HEK293 (cell line): ENCODE data around the gene GARIN6.

Source experiments
- CTCF ChIA-PET: fragments of 350-600 bp; formaldehyde crosslinking; extraction: SDS; loops from one replicate; lab custom pipeline; 2021; ENCODE audit warnings: antibody characterized with exemption; lab: Yijun Ruan, JAX
- POLR2A ChIA-PET: fragments of 300-600 bp; formaldehyde crosslinking; extraction: SDS; loops from one replicate; lab custom pipeline; 2020; ENCODE audit warnings: antibody characterized with exemption, inconsistent platforms; lab: Yijun Ruan, JAX
- H3K27ac ChIP-seq: fragments of 200-500 bp; sonication (Bioruptor generic); 2 replicates; pipeline ENCODE4 v1.5.1; 2014; ENCODE audit warnings: low read depth, low read length, control low read depth, inconsistent platforms; ENCODE audit errors: extremely low read depth
- H3K36me3 ChIP-seq, 2 experiments: fragments of 200-500 bp in 1 of 2; sonication (Bioruptor generic) in 1 of 2; 1 replicate in 1 of 2; 2 replicates in 1 of 2; pipeline ENCODE4 v1.5.1; 2014 to 2017; ENCODE audit warnings: inconsistent platforms in 2 of 2, low read length in 2 of 2; ENCODE audit not compliant: control insufficient read depth in 2 of 2, insufficient read depth in 1 of 2
- H3K4me1 ChIP-seq: fragments of 200-500 bp; sonication (Bioruptor generic); 2 replicates; pipeline ENCODE4 v1.5.1; 2014; ENCODE audit warnings: mild to moderate bottlenecking, low read length, inconsistent platforms; ENCODE audit not compliant: control insufficient read depth, insufficient read depth
- H3K4me3 ChIP-seq: 2 replicates; pipeline ENCODE4 v1.5.1; 2011; ENCODE audit warnings: low read depth, mild to moderate bottlenecking, control low read depth, low read length, moderate library complexity
- H3K9me3 ChIP-seq: fragments of 200-500 bp; sonication (Bioruptor generic); 2 replicates; pipeline ENCODE4 v1.5.1; 2014; ENCODE audit warnings: low read depth, low read length, inconsistent platforms; ENCODE audit not compliant: control insufficient read depth, insufficient read depth
- KLF8 ChIP-seq: fragments of 450-650 bp; formaldehyde crosslinking; IDR thresholded peaks from 2 replicates; pipeline ENCODE4 v1.5.1; 2016; ENCODE audit warnings: missing biosample characterization, missing genetic modification characterization
- PRDM2 ChIP-seq: fragments of 450-650 bp; formaldehyde crosslinking; IDR thresholded peaks from 2 replicates; pipeline ENCODE4 v1.5.1; 2016; ENCODE audit warnings: missing biosample characterization, missing genetic modification characterization, borderline replicate concordance
- ZBTB49 ChIP-seq: fragments of 450-650 bp; formaldehyde crosslinking; IDR thresholded peaks from 2 replicates; pipeline ENCODE4 v1.5.1; 2016; ENCODE audit warnings: missing biosample characterization, missing genetic modification characterization, low read depth
- ZFHX2 ChIP-seq: fragments of 450-650 bp; formaldehyde crosslinking; conservative IDR thresholded peaks from 2 replicates; pipeline ENCODE4 v1.5.1; 2016; ENCODE audit warnings: missing biosample characterization, missing genetic modification characterization
- ZNF121 ChIP-seq: fragments of 450-650 bp; formaldehyde crosslinking; IDR thresholded peaks from 2 replicates; pipeline ENCODE4 v1.5.1; 2016; ENCODE audit warnings: missing biosample characterization, missing genetic modification characterization
- ZNF18 ChIP-seq: fragments of 450-650 bp; formaldehyde crosslinking; IDR thresholded peaks from 2 replicates; pipeline ENCODE4 v1.5.1; 2016; ENCODE audit warnings: missing biosample characterization, missing genetic modification characterization
- ZNF202 ChIP-seq: fragments of 450-650 bp; formaldehyde crosslinking; IDR thresholded peaks from 2 replicates; pipeline ENCODE4 v1.5.1; 2016; ENCODE audit warnings: missing biosample characterization, missing genetic modification characterization, borderline replicate concordance
- ZNF335 ChIP-seq: fragments of 450-650 bp; formaldehyde crosslinking; conservative IDR thresholded peaks from 2 replicates; pipeline ENCODE4 v1.5.1; 2016; ENCODE audit warnings: missing biosample characterization, missing genetic modification characterization
- ZNF37A ChIP-seq: fragments of 450-650 bp; IDR thresholded peaks from 2 replicates; pipeline ENCODE4 v1.5.1; 2018; ENCODE audit warnings: missing biosample characterization, missing genetic modification characterization
- ZNF416 ChIP-seq: fragments of 450-650 bp; formaldehyde crosslinking; IDR thresholded peaks from 2 replicates; pipeline ENCODE4 v1.5.1; 2016; ENCODE audit warnings: missing biosample characterization, missing genetic modification characterization
- ZNF530 ChIP-seq: fragments of 450-650 bp; formaldehyde crosslinking; IDR thresholded peaks from 2 replicates; pipeline ENCODE4 v1.5.1; 2016; ENCODE audit warnings: low read depth, missing biosample characterization, missing genetic modification characterization
- ZNF660 ChIP-seq: fragments of 450-650 bp; IDR thresholded peaks from 2 replicates; pipeline ENCODE4 v1.5.1; 2018; ENCODE audit warnings: missing biosample characterization, mild to moderate bottlenecking, missing genetic modification characterization
- ZNF843 ChIP-seq: fragments of 450-650 bp; formaldehyde crosslinking; IDR thresholded peaks from 2 replicates; pipeline ENCODE4 v1.5.1; 2016; ENCODE audit warnings: missing biosample characterization, missing genetic modification characterization
- TF ChIP-seq, protein P1 (sequence below): fragments of 450-650 bp; formaldehyde crosslinking; IDR thresholded peaks from 2 replicates; pipeline ENCODE4 v1.5.1; 2016; ENCODE audit warnings: missing biosample characterization, missing genetic modification characterization
- TF ChIP-seq, protein P2 (sequence below): fragments of 450-650 bp; formaldehyde crosslinking; IDR thresholded peaks from 2 replicates; pipeline ENCODE4 v1.5.1; 2017; ENCODE audit warnings: missing biosample characterization, missing genetic modification characterization
- TF ChIP-seq, protein P3 (sequence below): fragments of 450-650 bp; formaldehyde crosslinking; IDR thresholded peaks from 2 replicates; pipeline ENCODE4 v1.5.1; 2016; ENCODE audit warnings: missing biosample characterization, missing genetic modification characterization

GARIN6 gene

GRCh38 chr12:99627459-99627858, 20.1 kb upstream of the GARIN6 start:
- Histone ChIP-seq H3K27ac (no peak overlapping the region), H3K9me3 (no peaks in the 10 kb centered on the region), H3K4me3 (no peak overlapping the region)
- ChIA-PET CTCF (interaction anchor here (0.7 kb wide), 1 partner anchor 585 kb away, joined by 3 read pairs; no protein-coding TSS in a partner anchor), POLR2A (no interaction called here)
- no peak for TF ChIP-seq PRDM2
- TF ChIP-seq ZFHX2 (tag by site-specific recombination) = no peak
- no peak for TF ChIP-seq ZNF335 (tag by site-specific recombination)
- TF ChIP-seq ZNF37A (tag by site-specific recombination) = no peak
- TF ChIP-seq ZNF660 (tag by site-specific recombination) = no peak
- TF ChIP-seq, protein P1, sequence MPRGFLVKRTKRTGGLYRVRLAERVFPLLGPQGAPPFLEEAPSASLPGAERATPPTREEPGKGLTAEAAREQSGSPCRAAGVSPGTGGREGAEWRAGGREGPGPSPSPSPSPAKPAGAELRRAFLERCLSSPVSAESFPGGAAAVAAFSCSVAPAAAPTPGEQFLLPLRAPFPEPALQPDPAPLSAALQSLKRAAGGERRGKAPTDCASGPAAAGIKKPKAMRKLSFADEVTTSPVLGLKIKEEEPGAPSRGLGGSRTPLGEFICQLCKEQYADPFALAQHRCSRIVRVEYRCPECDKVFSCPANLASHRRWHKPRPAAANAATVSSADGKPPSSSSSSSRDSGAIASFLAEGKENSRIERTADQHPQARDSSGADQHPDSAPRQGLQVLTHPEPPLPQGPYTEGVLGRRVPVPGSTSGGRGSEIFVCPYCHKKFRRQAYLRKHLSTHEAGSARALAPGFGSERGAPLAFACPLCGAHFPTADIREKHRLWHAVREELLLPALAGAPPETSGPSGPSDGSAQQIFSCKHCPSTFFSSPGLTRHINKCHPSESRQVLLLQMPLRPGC = no peak
- TF ChIP-seq, all 188 proteins: peak for 0
- Histone ChIP-seq H3K36me3 (no peaks in the 10 kb centered on the region), H3K4me1 (no peaks in the 10 kb centered on the region)

- ChIA-PET CTCF (no interaction called here), POLR2A (no interaction called here)
- H3K27ac ChIP-seq = no peak overlapping the region
- H3K9me3 ChIP-seq = no peaks in the 10 kb centered on the region
- no peak overlapping the region for H3K4me3 ChIP-seq
- TF ChIP-seq ZNF530 (tag by site-specific recombination) = no peak
- TF ChIP-seq, protein P2, sequence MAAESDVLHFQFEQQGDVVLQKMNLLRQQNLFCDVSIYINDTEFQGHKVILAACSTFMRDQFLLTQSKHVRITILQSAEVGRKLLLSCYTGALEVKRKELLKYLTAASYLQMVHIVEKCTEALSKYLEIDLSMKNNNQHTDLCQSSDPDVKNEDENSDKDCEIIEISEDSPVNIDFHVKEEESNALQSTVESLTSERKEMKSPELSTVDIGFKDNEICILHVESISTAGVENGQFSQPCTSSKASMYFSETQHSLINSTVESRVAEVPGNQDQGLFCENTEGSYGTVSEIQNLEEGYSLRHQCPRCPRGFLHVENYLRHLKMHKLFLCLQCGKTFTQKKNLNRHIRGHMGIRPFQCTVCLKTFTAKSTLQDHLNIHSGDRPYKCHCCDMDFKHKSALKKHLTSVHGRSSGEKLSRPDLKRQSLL (tag by site-specific recombination) = no peak
- TF ChIP-seq KLF8 (tag by site-specific recombination) = no peak
- TF ChIP-seq ZNF202 (tag by site-specific recombination) = no peak
- TF ChIP-seq ZBTB49 = no peak
- TF ChIP-seq ZNF18 (tag by site-specific recombination) = no peak
- TF ChIP-seq, protein P3, sequence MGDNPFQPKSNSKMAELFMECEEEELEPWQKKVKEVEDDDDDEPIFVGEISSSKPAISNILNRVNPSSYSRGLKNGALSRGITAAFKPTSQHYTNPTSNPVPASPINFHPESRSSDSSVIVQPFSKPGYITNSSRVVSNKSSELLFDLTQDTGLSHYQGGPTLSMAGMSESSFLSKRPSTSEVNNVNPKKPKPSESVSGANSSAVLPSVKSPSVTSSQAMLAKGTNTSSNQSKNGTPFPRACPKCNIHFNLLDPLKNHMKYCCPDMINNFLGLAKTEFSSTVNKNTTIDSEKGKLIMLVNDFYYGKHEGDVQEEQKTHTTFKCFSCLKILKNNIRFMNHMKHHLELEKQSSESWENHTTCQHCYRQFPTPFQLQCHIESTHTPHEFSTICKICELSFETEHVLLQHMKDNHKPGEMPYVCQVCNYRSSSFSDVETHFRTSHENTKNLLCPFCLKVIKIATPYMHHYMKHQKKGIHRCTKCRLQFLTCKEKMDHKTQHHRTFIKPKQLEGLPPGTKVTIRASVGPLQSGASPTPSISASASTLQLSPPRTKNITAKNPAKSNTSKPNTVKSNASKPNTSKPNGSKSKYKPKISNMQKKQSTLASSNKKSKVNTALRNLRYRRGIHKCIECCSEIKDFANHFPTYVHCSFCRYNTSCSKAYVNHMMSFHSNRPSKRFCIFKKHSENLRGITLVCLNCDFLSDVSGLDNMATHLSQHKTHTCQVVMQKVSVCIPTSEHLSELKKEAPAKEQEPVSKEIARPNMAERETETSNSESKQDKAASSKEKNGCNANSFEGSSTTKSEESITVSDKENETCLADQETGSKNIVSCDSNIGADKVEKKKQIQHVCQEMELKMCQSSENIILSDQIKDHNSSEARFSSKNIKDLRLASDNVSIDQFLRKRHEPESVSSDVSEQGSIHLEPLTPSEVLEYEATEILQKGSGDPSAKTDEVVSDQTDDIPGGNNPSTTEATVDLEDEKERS (tag by site-specific recombination) = no peak
- no peak for TF ChIP-seq ZNF843 (tag by site-specific recombination)
- TF ChIP-seq ZNF121 (tag by site-specific recombination) = no peak
- TF ChIP-seq ZNF416 (tag by site-specific recombination) = no peak
- no peaks in the 10 kb centered on the region for H3K36me3 ChIP-seq
- H3K4me1 ChIP-seq = no peaks in the 10 kb centered on the region
Observed at GRCh38 chr12:99644629-99645028, 2.9 kb upstream of the GARIN6 start.
